ENCODE data around the gene ACSS1.
A peak's percentile ranks its signal among the peaks of the same experiment; 100 is the strongest.

The ACSS1 gene

GRCh38 chr20:25077610-25078169 lies 19.8 kb upstream of the ACSS1 start:
- DNase-seq: peak; percentile 30 to 73

- DNase-seq: peak; percentile 82 to 89
These were observed 19.0 kb upstream of the ACSS1 start for GRCh38 chr20:25076731-25077609.

GRCh38 chr20:25076201-25076600 lies 18.3 kb upstream of the ACSS1 start:
- no peak for DNase-seq

- no peak for DNase-seq
These were observed 15.6 kb upstream of the ACSS1 start for GRCh38 chr20:25073544-25073943.

GRCh38 chr20:25072226-25072811 lies 14.4 kb upstream of the ACSS1 start:
- no peak for DNase-seq

- DNase-seq: no peak
These were observed 13.8 kb upstream of the ACSS1 start for GRCh38 chr20:25071734-25072133.

GRCh38 chr20:25070821-25071473 lies 13.0 kb upstream of the ACSS1 start:
- DNase-seq: no peak

GRCh38 chr20:25067102-25067987 lies 9.4 kb upstream of the ACSS1 start:
- DNase-seq: no peak

GRCh38 chr20:25066386-25066785 lies 8.4 kb upstream of the ACSS1 start:
- DNase-seq: no peak

GRCh38 chr20:25065625-25066338 lies 7.8 kb upstream of the ACSS1 start:
- DNase-seq: peak; percentile 39 to 70

GRCh38 chr20:25065072-25065624 lies 7.2 kb upstream of the ACSS1 start:
- DNase-seq: no peak

- no peak for DNase-seq
These were observed 6.7 kb upstream of the ACSS1 start for GRCh38 chr20:25064561-25065071.

GRCh38 chr20:25063981-25064380 lies 6.0 kb upstream of the ACSS1 start:
- DNase-seq: no peak

- DNase-seq: no peak
These were observed 5.6 kb upstream of the ACSS1 start for GRCh38 chr20:25063546-25063945.

GRCh38 chr20:25062841-25063240 lies 4.9 kb upstream of the ACSS1 start:
- no peak for DNase-seq

GRCh38 chr20:25061821-25062530 lies 4.0 kb upstream of the ACSS1 start:
- DNase-seq: no peak

- DNase-seq: no peak
These were observed 3.3 kb upstream of the ACSS1 start for GRCh38 chr20:25061103-25061799.

- no peak for DNase-seq
These were observed 2.0 kb upstream of the ACSS1 start for GRCh38 chr20:25059866-25060465.
